ENCODE results near the gene DST.

- TF ChIP-seq CTCF (IDR thresholded peaks at IDR 0.05) (no peak), POLR2A (IDR thresholded peaks at IDR 0.05; ENCODE audit: low read depth) (no peak), EP300 (IDR thresholded peaks at IDR 0.05) (no peak)
Observed at GRCh38 chr6:56664029-56664428, 21.3 kb upstream of the DST start.

Measured in esophagus muscularis mucosa (tissue), 4 donors.